HL-60 (cell line): ENCODE data around the gene CREB5.

Experiments used
- DNase-seq, 2 experiments: peaks; one replicate each; pipeline ENCODE4 v3.0.0-alpha.2; 2010 to 2020; ENCODE audit warnings: low read depth in 1 of 2, low spot score in 1 of 2
- H3K27ac ChIP-seq: fragments of 250-450 bp; sonication (Bioruptor Pico); replicated peaks from 2 replicates; pipeline ENCODE4 v1.5.1; 2020; ENCODE audit warnings: mild to moderate bottlenecking, moderate library complexity
- H3K27me3 ChIP-seq: fragments of 250-450 bp; sonication (Bioruptor Pico); 2 replicates; pipeline ENCODE4 v1.5.1; 2021; ENCODE audit warnings: mild to moderate bottlenecking, moderate library complexity; ENCODE audit not compliant: insufficient read depth, poor library complexity, severe bottlenecking
- H3K4me3 ChIP-seq: replicated peaks from 2 replicates; pipeline ENCODE4 v1.5.1; 2011; ENCODE audit warnings: mild to moderate bottlenecking, control low read depth, low read length; ENCODE audit not compliant: insufficient read depth
- GABPA ChIP-seq: IDR thresholded peaks from 2 replicates; pipeline ENCODE4 v1.6.1; 2012; ENCODE audit warnings: low read depth
- POLR2AphosphoS5 ChIP-seq: IDR thresholded peaks from 2 replicates; pipeline ENCODE4 v1.6.1; 2012; ENCODE audit warnings: low read depth
- SPI1 ChIP-seq: IDR thresholded peaks from 2 replicates; pipeline ENCODE4 v1.6.1; 2012; ENCODE audit warnings: low read depth, mild to moderate bottlenecking, borderline replicate concordance
- TF ChIP-seq, protein P1 (sequence below): IDR thresholded peaks from one replicate; pipeline ENCODE4 v1.5.1; 2011; ENCODE audit warnings: low read length, control low read depth, inconsistent platforms; ENCODE audit not compliant: insufficient read depth
- TF ChIP-seq, protein P2 (sequence below): IDR thresholded peaks from 2 replicates; pipeline ENCODE4 v1.6.1; 2012; ENCODE audit warnings: low read depth; ENCODE audit not compliant: insufficient replicate concordance

CREB5 gene

GRCh38 chr7:28806841-28807240 lies 394.5 kb downstream of the CREB5 start:
- Histone ChIP-seq H3K27ac (no peak overlapping the region), H3K27me3 (no peaks in the 10 kb centered on the region), H3K4me3 (no peak overlapping the region)
- DNase-seq, result no peak
- TF ChIP-seq SPI1 (no peak), POLR2AphosphoS5 (no peak), GABPA (no peak)
- TF ChIP-seq, protein P1, sequence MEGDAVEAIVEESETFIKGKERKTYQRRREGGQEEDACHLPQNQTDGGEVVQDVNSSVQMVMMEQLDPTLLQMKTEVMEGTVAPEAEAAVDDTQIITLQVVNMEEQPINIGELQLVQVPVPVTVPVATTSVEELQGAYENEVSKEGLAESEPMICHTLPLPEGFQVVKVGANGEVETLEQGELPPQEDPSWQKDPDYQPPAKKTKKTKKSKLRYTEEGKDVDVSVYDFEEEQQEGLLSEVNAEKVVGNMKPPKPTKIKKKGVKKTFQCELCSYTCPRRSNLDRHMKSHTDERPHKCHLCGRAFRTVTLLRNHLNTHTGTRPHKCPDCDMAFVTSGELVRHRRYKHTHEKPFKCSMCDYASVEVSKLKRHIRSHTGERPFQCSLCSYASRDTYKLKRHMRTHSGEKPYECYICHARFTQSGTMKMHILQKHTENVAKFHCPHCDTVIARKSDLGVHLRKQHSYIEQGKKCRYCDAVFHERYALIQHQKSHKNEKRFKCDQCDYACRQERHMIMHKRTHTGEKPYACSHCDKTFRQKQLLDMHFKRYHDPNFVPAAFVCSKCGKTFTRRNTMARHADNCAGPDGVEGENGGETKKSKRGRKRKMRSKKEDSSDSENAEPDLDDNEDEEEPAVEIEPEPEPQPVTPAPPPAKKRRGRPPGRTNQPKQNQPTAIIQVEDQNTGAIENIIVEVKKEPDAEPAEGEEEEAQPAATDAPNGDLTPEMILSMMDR, result no peak
- TF ChIP-seq, protein P2, sequence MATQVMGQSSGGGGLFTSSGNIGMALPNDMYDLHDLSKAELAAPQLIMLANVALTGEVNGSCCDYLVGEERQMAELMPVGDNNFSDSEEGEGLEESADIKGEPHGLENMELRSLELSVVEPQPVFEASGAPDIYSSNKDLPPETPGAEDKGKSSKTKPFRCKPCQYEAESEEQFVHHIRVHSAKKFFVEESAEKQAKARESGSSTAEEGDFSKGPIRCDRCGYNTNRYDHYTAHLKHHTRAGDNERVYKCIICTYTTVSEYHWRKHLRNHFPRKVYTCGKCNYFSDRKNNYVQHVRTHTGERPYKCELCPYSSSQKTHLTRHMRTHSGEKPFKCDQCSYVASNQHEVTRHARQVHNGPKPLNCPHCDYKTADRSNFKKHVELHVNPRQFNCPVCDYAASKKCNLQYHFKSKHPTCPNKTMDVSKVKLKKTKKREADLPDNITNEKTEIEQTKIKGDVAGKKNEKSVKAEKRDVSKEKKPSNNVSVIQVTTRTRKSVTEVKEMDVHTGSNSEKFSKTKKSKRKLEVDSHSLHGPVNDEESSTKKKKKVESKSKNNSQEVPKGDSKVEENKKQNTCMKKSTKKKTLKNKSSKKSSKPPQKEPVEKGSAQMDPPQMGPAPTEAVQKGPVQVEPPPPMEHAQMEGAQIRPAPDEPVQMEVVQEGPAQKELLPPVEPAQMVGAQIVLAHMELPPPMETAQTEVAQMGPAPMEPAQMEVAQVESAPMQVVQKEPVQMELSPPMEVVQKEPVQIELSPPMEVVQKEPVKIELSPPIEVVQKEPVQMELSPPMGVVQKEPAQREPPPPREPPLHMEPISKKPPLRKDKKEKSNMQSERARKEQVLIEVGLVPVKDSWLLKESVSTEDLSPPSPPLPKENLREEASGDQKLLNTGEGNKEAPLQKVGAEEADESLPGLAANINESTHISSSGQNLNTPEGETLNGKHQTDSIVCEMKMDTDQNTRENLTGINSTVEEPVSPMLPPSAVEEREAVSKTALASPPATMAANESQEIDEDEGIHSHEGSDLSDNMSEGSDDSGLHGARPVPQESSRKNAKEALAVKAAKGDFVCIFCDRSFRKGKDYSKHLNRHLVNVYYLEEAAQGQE, result no peak

DNA sequence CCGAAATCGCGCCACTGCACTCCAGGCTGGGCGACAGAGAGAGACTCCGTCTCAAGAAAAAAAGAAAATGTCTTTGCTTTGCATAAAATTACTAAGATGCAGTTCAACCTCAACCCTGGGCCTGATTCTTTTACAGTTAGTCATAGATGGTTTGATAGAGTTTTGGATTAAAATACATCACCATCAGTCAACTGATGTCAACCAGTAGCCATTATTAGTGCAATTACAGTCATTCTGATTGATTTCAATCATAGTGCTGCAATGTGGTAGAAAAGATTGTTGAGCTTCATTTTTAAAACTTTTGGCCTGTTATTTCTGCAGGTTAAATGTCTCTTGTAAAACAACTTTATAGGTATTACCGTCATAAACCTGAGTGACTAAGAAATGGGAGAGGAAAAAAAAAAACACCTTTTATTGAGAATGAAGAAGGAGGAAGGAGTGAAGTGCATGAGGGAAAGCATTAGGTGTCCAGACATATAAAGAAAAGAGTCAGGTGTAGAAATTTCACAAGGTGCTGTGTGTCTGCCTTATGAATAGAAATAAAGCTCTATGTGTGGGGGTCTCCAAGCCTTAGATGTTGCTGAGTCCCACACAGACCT lies 395.2 kb downstream of the CREB5 start:
- Histone ChIP-seq H3K4me3 (no peak overlapping the region), H3K27me3 (no peaks in the 10 kb centered on the region), H3K27ac (no peak overlapping the region)
- DNase-seq, result no peak
- TF ChIP-seq SPI1 (no peak), GABPA (no peak), POLR2AphosphoS5 (no peak)
- TF ChIP-seq, protein P2, result no peak
- TF ChIP-seq, protein P1, result no peak

DNA sequence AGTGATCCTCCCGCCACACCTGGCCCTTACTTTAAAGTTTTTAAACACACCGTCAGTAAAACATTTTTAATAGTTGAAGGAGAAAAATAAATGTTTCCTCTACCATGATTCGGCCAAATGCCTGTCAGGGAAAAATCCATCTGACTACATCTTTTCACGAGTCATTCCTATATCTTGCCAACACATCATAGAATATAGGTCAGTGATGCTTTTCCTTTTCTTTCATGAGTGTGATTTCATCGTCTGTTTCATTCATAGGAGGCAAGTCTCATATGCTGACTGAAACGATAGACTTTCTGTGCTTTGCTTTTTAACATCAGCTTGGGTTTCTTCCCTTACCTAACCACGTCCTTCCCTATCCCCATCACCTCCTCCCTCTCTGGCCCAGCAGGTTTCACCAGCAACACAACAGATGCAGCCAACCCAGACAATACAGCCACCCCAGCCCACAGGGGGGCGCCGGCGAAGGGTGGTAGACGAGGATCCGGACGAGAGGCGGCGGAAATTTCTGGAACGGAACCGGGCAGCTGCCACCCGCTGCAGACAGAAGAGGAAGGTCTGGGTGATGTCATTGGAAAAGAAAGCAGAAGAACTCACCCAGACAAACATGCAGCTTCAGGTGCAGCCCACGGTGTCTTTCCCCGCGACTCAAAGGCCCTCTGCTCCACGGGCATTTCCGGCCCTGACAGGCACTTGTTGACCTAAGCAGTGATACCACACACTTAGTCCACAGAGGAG lies 396.6 kb downstream of the CREB5 start:
- no peak overlapping the region for H3K4me3 ChIP-seq
- H3K27ac ChIP-seq, result no peak overlapping the region
- TF ChIP-seq, protein P1, result no peak
- H3K27me3 ChIP-seq, result no peaks in the 10 kb centered on the region
- DNase-seq, result peak in 1 of 2 experiments; percentile 22

DNA sequence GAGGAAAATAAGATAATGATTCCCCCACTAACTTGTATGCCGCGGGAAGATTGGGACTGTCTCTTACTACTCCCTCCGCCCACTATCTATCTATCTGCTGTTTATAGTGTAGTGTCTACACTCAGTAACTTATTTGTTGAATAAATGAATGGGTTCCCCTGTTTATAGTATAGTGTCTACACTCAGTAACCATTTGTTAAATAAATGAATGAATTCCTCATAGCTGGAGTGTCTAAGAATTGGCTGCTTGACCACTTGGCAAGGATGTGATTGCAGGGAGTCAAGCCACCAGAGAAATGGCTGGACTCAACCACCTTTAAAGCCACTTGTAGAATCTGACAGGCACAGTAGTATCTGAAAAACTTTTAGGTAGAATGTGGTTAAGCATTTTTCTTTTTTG lies 398.7 kb downstream of the CREB5 start:
- Histone ChIP-seq H3K4me3 (no peak overlapping the region), H3K27ac (no peak overlapping the region), H3K27me3 (no peaks in the 10 kb centered on the region)
- no peak for TF ChIP-seq SPI1
- TF ChIP-seq, protein P1, result no peak
- TF ChIP-seq GABPA, result no peak
- no peak for TF ChIP-seq POLR2AphosphoS5
- no peak for DNase-seq
